Stomach (tissue), 9 donors: Measurements from ENCODE around the gene AK9. TPM values are rescaled to one million over a fixed set of nuclear protein-coding genes. Genes with fewer than 3 reads are reported as not detected.

Source experiments
- DNase-seq, 2 donors: peaks; one replicate each; pipeline versions ENCODE4 v3.0.0 to v3.0.0-alpha.2; 2013 to 2019
- H3K27ac ChIP-seq, 5 donors: fragments of 200-600 bp in 4 of 5; sonication (generic) in 4 of 5; one replicate each; pipeline ENCODE4 v1.5.1; 2013 to 2019; ENCODE audit warnings: mild to moderate bottlenecking in 1 of 5, moderate library complexity in 1 of 5
- H3K27me3 ChIP-seq, 3 donors: fragments of 200-600 bp; sonication (generic); one replicate each; pipeline ENCODE4 v1.5.1; 2017 to 2019; ENCODE audit warnings: mixed run types in 1 of 3
- H3K36me3 ChIP-seq, 4 donors: fragments of 200-600 bp; sonication (generic); 1 replicate in 3 of 4; 2 replicates in 1 of 4; pipeline ENCODE4 v1.5.1; 2016 to 2019
- H3K4me1 ChIP-seq, 4 donors: fragments of 200-600 bp; sonication (generic); one replicate each; pipeline ENCODE4 v1.5.1; 2016 to 2019
- H3K4me3 ChIP-seq, 4 donors: fragments of 200-600 bp; sonication (generic) in 3 of 4; one replicate each; pipeline ENCODE4 v1.5.1; 2016 to 2019; ENCODE audit warnings: mild to moderate bottlenecking in 1 of 4
- H3K9me3 ChIP-seq, 4 donors: fragments of 200-600 bp; sonication (generic); one replicate each; pipeline ENCODE4 v1.5.1; 2016 to 2019
- EP300 ChIP-seq: sonication (generic); formaldehyde crosslinking; IDR thresholded peaks from one replicate; pipeline ENCODE4 v1.6.1; 2017; ENCODE audit warnings: antibody characterized with exemption
- POLR2A ChIP-seq, 4 donors: fragments of 450-650 bp; IDR thresholded peaks; one replicate each; pipeline ENCODE4 v1.6.1; 2016; ENCODE audit warnings: antibody characterized with exemption in 4 of 4, control low read depth in 2 of 4, mild to moderate bottlenecking in 1 of 4, moderate library complexity in 1 of 4
- POLR2AphosphoS5 ChIP-seq, 3 donors: sonication (generic); formaldehyde crosslinking; IDR thresholded peaks; one replicate each; pipeline ENCODE4 v1.6.1; 2016; ENCODE audit warnings: antibody characterized with exemption in 3 of 3
- WGBS, 5 donors: extraction: QIAGEN DNeasy Blood & Tissue Kit in 3 of 5; methylation state at CpG; one replicate each; pipeline versions ENCODE4 v1.1.5 to v1.1.7; 2013 to 2018; 5-methylcytosine and 5-hydroxymethylcytosine counted together
- intact Hi-C: fragments of 100-400 bp; cut with DNase I; formaldehyde crosslinking; loops from one replicate; pipeline ENCODE4 v1.15.1; 2023; ENCODE audit warnings: low total_unique reads
- polyA plus RNA-seq, 3 donors: library from polyadenylated mRNA; stranded (reverse); fragments of 200-250 nt; gene quantifications; one replicate each; pipeline ENCODE4 v1.2.3, GENCODE V29; 2013
- total RNA-seq, 5 donors: library from RNA; depleted of rRNA; stranded (reverse); fragments of >200 nt; gene quantifications; one replicate each; pipeline versions ENCODE4 v1.1.0 to v1.2.3, GENCODE V29; 2014 to 2016
- TF ChIP-seq, protein P1 (sequence below), 7 experiments: fragments of 450-650 bp in 4 of 7; fragments of 200-600 bp in 3 of 7; sonication (generic) in 3 of 7; IDR thresholded peaks; one replicate each; pipeline ENCODE4 v1.5.1; 2016 to 2019; ENCODE audit warnings: antibody characterized with exemption in 7 of 7, control low read depth in 2 of 7, mild to moderate bottlenecking in 1 of 7
- donor health status: healthy with polysubstance abuse.
- donor health status: Bipolar disorder and iron deficiency.
- donor health status: healthy.

Gene AK9
- total and polyA plus RNA-seq, 8 donors: 3.8 to 20.3 (median 9.1) TPM

DNA sequence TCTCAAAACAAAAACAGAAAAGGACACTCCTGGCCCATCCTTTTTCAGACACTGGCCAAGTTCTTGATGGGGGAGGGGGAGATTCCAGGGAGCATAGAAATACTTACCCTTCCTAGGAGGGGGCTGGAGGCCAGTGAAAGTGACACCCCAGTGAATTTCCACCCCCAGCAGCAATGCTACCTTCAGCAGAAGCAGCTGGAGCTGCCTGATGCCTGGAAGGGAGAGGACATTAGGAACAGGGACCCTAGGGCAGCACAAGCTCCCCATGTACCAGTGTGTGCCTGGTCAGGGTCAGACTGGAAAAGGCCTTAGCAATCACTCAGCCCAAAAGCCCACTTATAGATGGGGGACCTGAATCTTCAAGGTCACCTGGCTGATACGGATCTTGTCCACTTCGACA lies 237.8 kb downstream of the AK9 start:
- WGBS, 5 donors: 86 to 96% (median 90%) methylated on average over 2 of the region's 2 CpGs
- H3K4me3 ChIP-seq: no peak overlapping the region
- intact Hi-C loops: no loop called here

GRCh38 chr6:109452181-109452580 lies 238.8 kb downstream of the AK9 start:
- no peak for TF ChIP-seq POLR2A (IDR thresholded peaks at IDR 0.05)
- TF ChIP-seq, protein P1, sequence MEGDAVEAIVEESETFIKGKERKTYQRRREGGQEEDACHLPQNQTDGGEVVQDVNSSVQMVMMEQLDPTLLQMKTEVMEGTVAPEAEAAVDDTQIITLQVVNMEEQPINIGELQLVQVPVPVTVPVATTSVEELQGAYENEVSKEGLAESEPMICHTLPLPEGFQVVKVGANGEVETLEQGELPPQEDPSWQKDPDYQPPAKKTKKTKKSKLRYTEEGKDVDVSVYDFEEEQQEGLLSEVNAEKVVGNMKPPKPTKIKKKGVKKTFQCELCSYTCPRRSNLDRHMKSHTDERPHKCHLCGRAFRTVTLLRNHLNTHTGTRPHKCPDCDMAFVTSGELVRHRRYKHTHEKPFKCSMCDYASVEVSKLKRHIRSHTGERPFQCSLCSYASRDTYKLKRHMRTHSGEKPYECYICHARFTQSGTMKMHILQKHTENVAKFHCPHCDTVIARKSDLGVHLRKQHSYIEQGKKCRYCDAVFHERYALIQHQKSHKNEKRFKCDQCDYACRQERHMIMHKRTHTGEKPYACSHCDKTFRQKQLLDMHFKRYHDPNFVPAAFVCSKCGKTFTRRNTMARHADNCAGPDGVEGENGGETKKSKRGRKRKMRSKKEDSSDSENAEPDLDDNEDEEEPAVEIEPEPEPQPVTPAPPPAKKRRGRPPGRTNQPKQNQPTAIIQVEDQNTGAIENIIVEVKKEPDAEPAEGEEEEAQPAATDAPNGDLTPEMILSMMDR (IDR thresholded peaks at IDR 0.05): no peak
- TF ChIP-seq EP300: no peak
- no peak for TF ChIP-seq POLR2AphosphoS5 (IDR thresholded peaks at IDR 0.05)
- WGBS, 5 donors: 79 to 93% (median 81%) methylated on average over 9 of the region's 9 CpGs
- intact Hi-C loops: no loop called here
- DNase-seq: no peak
- no peaks in the 10 kb centered on the region for H3K27me3 ChIP-seq
- no peaks in the 10 kb centered on the region for H3K9me3 ChIP-seq
- H3K4me1 ChIP-seq: peaks cover 24 to 41% (median 29%) of the 10 kb centered on the region in 4 donors
- no peak overlapping the region for H3K27ac ChIP-seq
- no peak overlapping the region for H3K4me3 ChIP-seq
- peaks cover 11 to 38% (median 18%) of the 10 kb centered on the region in 4 donors for H3K36me3 ChIP-seq

More for the DNA sequence above, 237.8 kb downstream of the AK9 start:
- Histone ChIP-seq H3K36me3 (peaks cover 10 to 31% (median 16%) of the 10 kb centered on the region in 4 donors), H3K9me3 (no peaks in the 10 kb centered on the region), H3K4me1 (peaks cover 30 to 51% (median 34%) of the 10 kb centered on the region in 4 donors), H3K27me3 (no peaks in the 10 kb centered on the region), H3K27ac (no peak overlapping the region)
- TF ChIP-seq EP300: no peak
- TF ChIP-seq POLR2AphosphoS5 (IDR thresholded peaks at IDR 0.05): no peak
- TF ChIP-seq POLR2A (IDR thresholded peaks at IDR 0.05): no peak
- TF ChIP-seq, protein P1 (IDR thresholded peaks at IDR 0.05): no peak
- DNase-seq: no peak

DNA sequence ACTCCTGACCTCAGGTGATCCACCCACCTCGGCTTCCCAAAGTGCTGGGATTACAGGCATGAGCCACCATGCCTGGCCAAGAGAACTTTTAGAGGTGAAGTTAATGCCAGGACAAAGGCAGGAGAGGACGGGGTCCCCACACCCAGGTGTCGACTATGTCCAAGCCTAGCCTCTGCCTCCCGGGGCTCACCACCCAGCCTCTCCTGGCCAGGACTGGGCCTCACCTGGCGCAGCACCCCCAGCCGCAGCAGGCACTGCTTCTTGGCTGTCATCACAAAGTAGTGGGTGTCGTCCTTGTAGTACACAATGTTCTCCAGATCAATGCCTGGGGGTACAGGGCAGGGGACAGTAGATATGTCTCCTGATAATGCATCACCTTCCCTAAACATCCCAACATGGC lies 239.6 kb downstream of the AK9 start:
- H3K9me3 ChIP-seq: no peaks in the 10 kb centered on the region
- peaks cover 19 to 46% (median 26%) of the 10 kb centered on the region in 4 donors for H3K36me3 ChIP-seq
- TF ChIP-seq, protein P1 (IDR thresholded peaks at IDR 0.05): no peak
- TF ChIP-seq POLR2A (IDR thresholded peaks at IDR 0.05) (no peak), EP300 (no peak), POLR2AphosphoS5 (IDR thresholded peaks at IDR 0.05) (no peak)
- no peak overlapping the region for H3K4me3 ChIP-seq
- no peak overlapping the region for H3K27ac ChIP-seq
- H3K27me3 ChIP-seq: no peaks in the 10 kb centered on the region
- peaks cover 17 to 33% (median 21%) of the 10 kb centered on the region in 4 donors for H3K4me1 ChIP-seq
- 93 to 100% (median 95%) methylated on average over 6 to 7 of the region's 7 CpGs for WGBS, 5 donors
- no peak for DNase-seq
- intact Hi-C loops: no loop called here

DNA sequence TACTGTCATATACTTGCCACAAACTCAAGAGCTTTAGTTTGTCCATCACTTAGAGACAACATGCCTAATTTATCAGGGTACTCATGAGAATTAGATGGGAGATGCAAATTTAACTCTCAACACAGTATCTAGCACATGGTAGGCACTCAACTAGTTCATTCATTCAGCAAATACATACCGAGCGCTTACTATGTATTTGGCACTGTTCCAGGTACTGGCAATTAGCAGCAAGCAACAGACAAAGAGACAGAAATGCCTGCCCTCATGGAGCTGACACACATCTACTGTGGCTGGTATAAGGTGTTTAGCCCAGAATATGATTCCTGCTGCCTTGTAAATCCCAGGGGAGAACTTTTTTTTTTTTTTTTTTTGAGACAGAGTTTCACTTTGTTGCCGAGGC lies 240.2 kb downstream of the AK9 start:
- peaks cover 12 to 28% (median 16%) of the 10 kb centered on the region in 4 donors for H3K4me1 ChIP-seq
- H3K27ac ChIP-seq: no peak overlapping the region
- no peak for DNase-seq
- TF ChIP-seq EP300: no peak
- TF ChIP-seq POLR2A (IDR thresholded peaks at IDR 0.05): no peak
- TF ChIP-seq, protein P1 (IDR thresholded peaks at IDR 0.05): no peak
- TF ChIP-seq POLR2AphosphoS5 (IDR thresholded peaks at IDR 0.05): no peak
- peaks cover 24 to 51% (median 31%) of the 10 kb centered on the region in 4 donors for H3K36me3 ChIP-seq
- WGBS, 5 donors: 72 to 85% (median 75%) methylated on average over 3 of the region's 3 CpGs
- H3K9me3 ChIP-seq: no peaks in the 10 kb centered on the region
- no peaks in the 10 kb centered on the region for H3K27me3 ChIP-seq
- no peak overlapping the region for H3K4me3 ChIP-seq
- intact Hi-C loops: no loop called here
